K562 (cell line): ENCODE results near the gene PRPF38A. TPM values are rescaled to one million over a fixed set of nuclear protein-coding genes. Genes with fewer than 3 reads are reported as not detected.
A peak's percentile ranks its signal among the peaks of the same experiment; 100 is the strongest.

Experiments
- ARID3A ChIP-seq: IDR thresholded peaks from 2 replicates; pipeline ENCODE4 v1.6.1; 2012; ENCODE audit warnings: low read depth, low read length, improper control_type of control experiment, borderline replicate concordance
- CBFB ChIP-seq: sonication (generic); formaldehyde crosslinking; IDR thresholded peaks from 2 replicates; pipeline ENCODE4 v1.4.0; 2020; ENCODE audit warnings: mild to moderate bottlenecking, missing genetic modification reagents
- FOXA1 ChIP-seq: fragments of 450-650 bp; IDR thresholded peaks from 2 replicates; pipeline ENCODE4 v1.6.1; 2016; ENCODE audit warnings: mild to moderate bottlenecking, borderline replicate concordance
- ID3 ChIP-seq, 2 experiments: fragments of 250-450 bp in 1 of 2; fragments of 450-650 bp in 1 of 2; sonication (Bioruptor Pico) in 1 of 2; IDR thresholded peaks; 2 replicates each; pipeline versions ENCODE4 v1.6.1 to v1.8.0; 2016 to 2021; ENCODE audit warnings: mild to moderate bottlenecking in 2 of 2, moderate library complexity in 2 of 2, missing compliant biosample characterization in 1 of 2, missing genetic modification characterization in 1 of 2
- MBD2 ChIP-seq: sonication (generic); IDR thresholded peaks from 2 replicates; pipeline ENCODE4 v1.6.1; 2016; ENCODE audit warnings: low read depth, borderline replicate concordance
- MIER1 ChIP-seq: fragments of 450-650 bp; IDR thresholded peaks from 2 replicates; pipeline ENCODE4 v1.6.1; 2016; ENCODE audit warnings: antibody characterized with exemption, mild to moderate bottlenecking, low read depth
- MLX ChIP-seq, 2 experiments: fragments of 450-650 bp in 1 of 2; sonication (generic) in 1 of 2; formaldehyde crosslinking; conservative IDR thresholded peaks; 2 replicates each; pipeline versions ENCODE4 v1.4.0 to v1.8.1; 2020 to 2022; ENCODE audit warnings: mild to moderate bottlenecking in 1 of 2, missing genetic modification reagents in 1 of 2
- PCBP2 ChIP-seq: fragments of 200-400 bp; formaldehyde crosslinking; IDR thresholded peaks from 2 replicates; pipeline ENCODE4 v1.6.1; 2018; ENCODE audit warnings: low read length, low read depth, mild to moderate bottlenecking, moderate library complexity; ENCODE audit not compliant: poor library complexity, severe bottlenecking
- PURB ChIP-seq: sonication (generic); formaldehyde crosslinking; IDR thresholded peaks from 2 replicates; pipeline ENCODE4 v1.9.0; 2021; ENCODE audit warnings: low read depth, mild to moderate bottlenecking, missing genetic modification reagents
- RAD21 ChIP-seq, 2 experiments: fragments of 250-450 bp in 1 of 2; fragments of 450-650 bp in 1 of 2; sonication (Bioruptor Pico) in 1 of 2; formaldehyde crosslinking in 1 of 2; IDR thresholded peaks in 1 of 2; conservative IDR thresholded peaks in 1 of 2; 2 replicates each; pipeline versions ENCODE4 v1.4.0 to v1.8.0; 2020 to 2022; ENCODE audit warnings: mild to moderate bottlenecking in 2 of 2, moderate library complexity in 1 of 2
- RBM25 ChIP-seq: fragments of 200-400 bp; formaldehyde crosslinking; IDR thresholded peaks from 2 replicates; pipeline ENCODE4 v1.6.1; 2018; ENCODE audit warnings: low read length, low read depth, moderate library complexity; ENCODE audit not compliant: severe bottlenecking
- SMAD3 ChIP-seq: fragments of 450-650 bp; formaldehyde crosslinking; conservative IDR thresholded peaks from 2 replicates; pipeline ENCODE4 v1.4.0; 2020; ENCODE audit warnings: mild to moderate bottlenecking
- TAF9B ChIP-seq: fragments of 450-650 bp; IDR thresholded peaks from 2 replicates; pipeline ENCODE4 v1.6.1; 2018; ENCODE audit warnings: mild to moderate bottlenecking; ENCODE audit not compliant: partially characterized antibody
- TCF7L2 ChIP-seq: fragments of 150-350 bp; IDR thresholded peaks from 2 replicates; pipeline ENCODE4 v1.6.1; 2016; ENCODE audit warnings: low read depth, mild to moderate bottlenecking, low read length, moderate library complexity
- ZBTB49 ChIP-seq: sonication (generic); formaldehyde crosslinking; IDR thresholded peaks from 2 replicates; pipeline ENCODE4 v1.8.0; 2022; ENCODE audit warnings: missing genetic modification reagents, mild to moderate bottlenecking, borderline replicate concordance
- ZNF274 ChIP-seq: IDR thresholded peaks from 2 replicates; pipeline ENCODE4 v1.6.1; 2011; ENCODE audit warnings: low read depth, mild to moderate bottlenecking, low read length, moderate library complexity, borderline replicate concordance
- ZNF586 ChIP-seq: fragments of 450-650 bp; formaldehyde crosslinking; conservative IDR thresholded peaks from 2 replicates; pipeline ENCODE4 v1.4.0; 2020; ENCODE audit warnings: mild to moderate bottlenecking, moderate library complexity
- ZNF707 ChIP-seq: fragments of 250-450 bp; sonication (Bioruptor Pico); conservative IDR thresholded peaks from 2 replicates; pipeline ENCODE4 v1.8.0; 2022; ENCODE audit warnings: inconsistent platforms, mild to moderate bottlenecking, moderate library complexity
- polyA plus RNA-seq, 8 experiments: library from polyadenylated mRNA; depleted of rRNA in 4 of 8; stranded (reverse) in 5 of 8; unstranded in 3 of 8; fragments of >200 nt; fragmentation: Nextera tagmentation in 2 of 8; fragmentation: Illumina TruSeq in 1 of 8; extraction: Ambion mirVana in 2 of 8; extraction: Trizol in 1 of 8; gene quantifications; 2 replicates each; pipeline versions ENCODE4 v1.2.1 to v1.2.3, GENCODE V29; 2011 to 2014; ENCODE audit warnings: inconsistent platforms in 1 of 8, missing spikeins in 1 of 8
- total RNA-seq, 7 experiments: library from RNA; depleted of rRNA in 6 of 7; stranded (reverse); fragments of >200 nt in 6 of 7; fragmentation: Illumina TruSeq in 2 of 7; extraction: Trizol in 2 of 7; gene quantifications; 2 replicates each; pipeline versions ENCODE4 v1.2.1 to v1.2.3, GENCODE V29; 2011 to 2021; ENCODE audit warnings: low replicate concordance in 1 of 7

Gene PRPF38A
- total and polyA plus RNA-seq, 9 of the 15 experiments (the other 6 are each of a cell fraction or from before 2014, with no cell fraction given), result 53.6 to 198 (median 89.2) TPM

- TF ChIP-seq ZBTB49 (no peak; the same call in 1 of the 2 replicates), PURB (CRISPR knock-in tag) (no peak), ARID3A (no peak), RAD21 (CRISPR knock-in tag; conservative IDR thresholded peaks at IDR 0.05 in 1 of 2, IDR thresholded peaks at IDR 0.05 in 1 of 2) (peak in 1 of 2 experiments; percentile 69; a peak in 2 of 4 replicates), ZNF586 (CRISPR knock-in tag) (no peak), MLX (CRISPR knock-in tag; conservative IDR thresholded peaks at IDR 0.05) (0 out of 4 replicates have a peak, but pooled peaks of 1 of the 2 experiments have one; percentile 28), TAF9B (peak; percentile 94), TCF7L2 (no peak), ZNF707 (CRISPR knock-in tag) (no peak), PCBP2 (no peak), ZNF274 (no peak), FOXA1 (no peak), CBFB (CRISPR knock-in tag) (0 out of 2 replicates have a peak, but pooled peaks have one; percentile 45), SMAD3 (CRISPR knock-in tag) (peak; percentile 23; the same call in 1 of the 2 replicates), ID3 (CRISPR knock-in tag; IDR thresholded peaks at IDR 0.05) (no peak), ID3 (tag; IDR thresholded peaks at IDR 0.05) (peak; percentile 89), MIER1 (no peak), RBM25 (no peak), MBD2 (no peak; the same call in 1 of the 2 replicates)
These were observed at the start of gene PRPF38A, which contains the start of gene ORC1 (continued) for GRCh38 chr1:52404116-52404974.
